ENCODE results near the gene VOPP1.

DNA sequence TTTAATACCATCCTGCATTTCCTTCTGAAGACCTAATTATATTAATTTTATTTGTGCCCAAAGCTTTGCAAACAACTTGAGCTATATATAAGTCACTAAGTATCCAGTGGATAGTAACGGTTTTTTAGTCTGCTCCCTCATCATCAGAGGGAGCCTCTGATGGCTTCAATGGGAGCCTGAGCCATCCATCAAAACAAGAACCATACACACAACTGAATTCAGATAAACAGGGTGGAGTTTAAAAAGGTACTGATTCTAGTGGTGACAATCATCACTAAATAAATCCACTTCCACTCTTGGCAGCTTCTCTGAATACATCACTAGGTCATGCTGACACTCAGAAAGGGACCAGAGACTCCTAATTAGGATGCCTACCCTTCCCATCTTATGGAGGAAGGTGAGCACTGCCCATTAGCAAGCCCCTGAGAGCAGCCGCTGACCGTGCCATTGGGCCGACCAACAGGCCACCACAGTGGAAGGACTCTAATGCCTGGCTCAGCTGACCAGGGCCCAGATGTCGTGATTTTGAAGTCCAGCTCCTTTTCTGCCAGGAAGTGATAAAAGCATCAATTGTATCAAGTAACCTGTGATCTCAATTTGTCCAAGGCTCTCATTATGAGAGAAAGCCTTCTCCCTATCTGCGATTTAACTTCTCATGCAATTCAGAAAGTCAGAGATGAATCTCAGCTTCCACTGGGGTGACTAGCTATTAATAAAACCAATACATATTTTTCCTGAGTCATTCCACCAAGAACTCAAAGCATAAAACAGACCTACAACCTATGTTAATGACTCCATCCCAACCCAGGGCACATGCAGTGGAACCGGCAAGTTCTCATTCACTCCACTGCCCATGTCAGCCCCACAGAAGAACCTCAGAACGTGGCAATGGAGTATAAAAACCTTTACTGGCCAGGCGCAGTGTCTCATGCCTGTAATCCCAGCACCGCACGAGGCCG, 13.1 kb downstream of the VOPP1 start:
- TF ChIP-seq POLR2A (IDR thresholded peaks at IDR 0.05): no peak
- TF ChIP-seq, protein P1, sequence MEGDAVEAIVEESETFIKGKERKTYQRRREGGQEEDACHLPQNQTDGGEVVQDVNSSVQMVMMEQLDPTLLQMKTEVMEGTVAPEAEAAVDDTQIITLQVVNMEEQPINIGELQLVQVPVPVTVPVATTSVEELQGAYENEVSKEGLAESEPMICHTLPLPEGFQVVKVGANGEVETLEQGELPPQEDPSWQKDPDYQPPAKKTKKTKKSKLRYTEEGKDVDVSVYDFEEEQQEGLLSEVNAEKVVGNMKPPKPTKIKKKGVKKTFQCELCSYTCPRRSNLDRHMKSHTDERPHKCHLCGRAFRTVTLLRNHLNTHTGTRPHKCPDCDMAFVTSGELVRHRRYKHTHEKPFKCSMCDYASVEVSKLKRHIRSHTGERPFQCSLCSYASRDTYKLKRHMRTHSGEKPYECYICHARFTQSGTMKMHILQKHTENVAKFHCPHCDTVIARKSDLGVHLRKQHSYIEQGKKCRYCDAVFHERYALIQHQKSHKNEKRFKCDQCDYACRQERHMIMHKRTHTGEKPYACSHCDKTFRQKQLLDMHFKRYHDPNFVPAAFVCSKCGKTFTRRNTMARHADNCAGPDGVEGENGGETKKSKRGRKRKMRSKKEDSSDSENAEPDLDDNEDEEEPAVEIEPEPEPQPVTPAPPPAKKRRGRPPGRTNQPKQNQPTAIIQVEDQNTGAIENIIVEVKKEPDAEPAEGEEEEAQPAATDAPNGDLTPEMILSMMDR (IDR thresholded peaks at IDR 0.05): no peak
